Tibial nerve (tissue), 4 donors: ENCODE measurements around the gene SCN9A.

Experiments
- CTCF ChIP-seq, 5 experiments: fragments of 200-600 bp in 3 of 5; fragments of 450-650 bp in 2 of 5; sonication (generic) in 3 of 5; IDR thresholded peaks; one replicate each; pipeline ENCODE4 v1.5.1; 2016 to 2019; ENCODE audit warnings: antibody characterized with exemption in 5 of 5, mild to moderate bottlenecking in 3 of 5, moderate library complexity in 2 of 5
- EP300 ChIP-seq, 2 donors: sonication (generic); formaldehyde crosslinking; IDR thresholded peaks; one replicate each; pipeline ENCODE4 v1.6.1; 2017; ENCODE audit warnings: antibody characterized with exemption in 2 of 2, mild to moderate bottlenecking in 1 of 2
- POLR2A ChIP-seq, 2 donors: fragments of 450-650 bp; IDR thresholded peaks; one replicate each; pipeline ENCODE4 v1.6.1; 2017; ENCODE audit warnings: antibody characterized with exemption in 2 of 2, mild to moderate bottlenecking in 2 of 2, moderate library complexity in 2 of 2

- TF ChIP-seq CTCF (IDR thresholded peaks at IDR 0.05) (no peak), POLR2A (IDR thresholded peaks at IDR 0.05) (no peak), EP300 (IDR thresholded peaks at IDR 0.05) (no peak)
Measured at GRCh38 chr2:166411473-166412230, 35.9 kb upstream of the SCN9A start.
